Uterus (tissue), 2 donors: ENCODE measurements around the gene WDR45B.

Source experiments
- CTCF ChIP-seq, 4 experiments: fragments of 200-600 bp in 2 of 4; fragments of 450-650 bp in 2 of 4; sonication (generic) in 2 of 4; IDR thresholded peaks; one replicate each; pipeline ENCODE4 v1.5.1; 2016 to 2019; ENCODE audit warnings: antibody characterized with exemption in 4 of 4, mild to moderate bottlenecking in 2 of 4, moderate library complexity in 1 of 4
- POLR2A ChIP-seq, 2 donors: fragments of 450-650 bp; IDR thresholded peaks; one replicate each; pipeline ENCODE4 v1.6.1; 2016; ENCODE audit warnings: antibody characterized with exemption in 2 of 2, mild to moderate bottlenecking in 1 of 2, moderate library complexity in 1 of 2

DNA sequence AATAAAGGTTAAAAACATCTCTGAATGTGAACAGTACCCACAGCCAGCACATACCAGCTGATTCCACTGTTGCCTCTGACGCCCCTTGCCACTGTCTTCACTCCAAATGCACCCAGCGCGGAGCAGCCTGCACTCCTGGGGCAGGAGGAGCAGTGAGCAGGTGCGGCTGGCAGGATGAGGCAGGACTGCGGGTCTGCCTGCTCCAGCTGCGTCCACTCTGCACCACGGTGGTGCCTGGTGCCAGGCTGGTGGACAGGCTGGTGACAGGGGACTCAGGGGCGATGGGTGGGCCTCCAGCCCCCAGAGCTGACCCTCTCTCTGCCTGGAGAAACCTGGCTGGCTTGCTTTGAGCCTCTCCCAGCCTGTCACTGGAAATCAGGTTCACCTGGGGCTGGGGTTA, 40.8 kb upstream of the WDR45B start:
- TF ChIP-seq CTCF (IDR thresholded peaks at IDR 0.05) (no peak), POLR2A (IDR thresholded peaks at IDR 0.05) (no peak)
